ENCODE results near the gene RSPO4. TPM values are rescaled to one million over a fixed set of nuclear protein-coding genes. Genes with fewer than 3 reads are reported as not detected.

Gene RSPO4
- total RNA-seq, 2 donors from 2014 or later, result 3.8 to 7.6 TPM

- no peak overlapping the region for H3K4me3 Mint-ChIP-seq
- TF ChIP-seq CTCF (conservative IDR thresholded peaks at IDR 0.05), result no peak
- DNase-seq, result peak; percentile 59
- no peaks in the 10 kb centered on the region for H3K9me3 ChIP-seq (ENCODE audit: control insufficient read depth, low read length)
- 56% methylated on average over 2 to 3 of the region's 3 CpGs for WGBS, 2 experiments (ENCODE audit: insufficient coverage in 1 of 2, insufficient read length in 1 of 2)
- H3K4me1 Mint-ChIP-seq, result peaks cover 16% of the 10 kb centered on the region
- H3K4me3 ChIP-seq (ENCODE audit: low read length), result no peak overlapping the region
- H3K27ac Mint-ChIP-seq, result no peak overlapping the region
- no peaks in the 10 kb centered on the region for H3K9me3 Mint-ChIP-seq
- no peaks in the 10 kb centered on the region for H3K4me1 ChIP-seq (ENCODE audit: control insufficient read depth, insufficient read depth, low read length)
- no peaks in the 10 kb centered on the region for H3K27me3 ChIP-seq (ENCODE audit: control insufficient read depth, insufficient read depth, low read length, poor library complexity, severe bottlenecking)
- no peaks in the 10 kb centered on the region for H3K36me3 ChIP-seq (ENCODE audit: control insufficient read depth, insufficient read depth, low read length)
- no peak overlapping the region for H3K9ac ChIP-seq (ENCODE audit: extremely low read depth, low read length, poor library complexity, severe bottlenecking)
- H3K27ac ChIP-seq (ENCODE audit: low read depth, low read length), result no peak overlapping the region
- no peaks in the 10 kb centered on the region for H3K36me3 Mint-ChIP-seq (ENCODE audit: low read depth)
- H3K27me3 Mint-ChIP-seq (ENCODE audit: insufficient read depth), result peaks cover 14% of the 10 kb centered on the region
These were observed 47.0 kb downstream of the RSPO4 start for GRCh38 chr20:955111-955510.

DNA sequence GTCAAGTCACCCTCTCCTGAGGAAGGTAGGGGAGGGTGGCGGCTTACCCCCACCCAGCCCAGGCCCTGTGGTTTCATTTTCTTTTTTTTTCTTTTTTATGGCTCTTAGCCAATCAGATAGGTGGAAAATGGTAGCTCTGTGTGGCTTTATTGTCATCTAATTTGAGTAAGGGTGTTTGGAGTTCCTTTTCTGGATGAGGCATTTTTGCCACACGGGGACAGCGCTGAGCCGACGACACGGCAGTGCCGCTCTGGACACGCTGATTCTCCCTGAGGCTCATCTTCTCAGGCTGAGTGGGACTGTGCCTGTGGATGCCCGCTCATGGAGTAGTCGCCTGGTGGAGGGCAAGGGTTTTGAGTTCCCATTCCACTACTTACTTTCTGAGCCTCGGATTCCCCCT lies 48.4 kb downstream of the RSPO4 start:
- H3K27ac ChIP-seq (ENCODE audit: low read depth, low read length), result no peak overlapping the region
- no peaks in the 10 kb centered on the region for H3K36me3 Mint-ChIP-seq (ENCODE audit: low read depth)
- H3K27ac Mint-ChIP-seq, result no peak overlapping the region
- peaks cover 22% of the 10 kb centered on the region for H3K27me3 Mint-ChIP-seq (ENCODE audit: insufficient read depth)
- H3K4me1 Mint-ChIP-seq, result peaks cover 16% of the 10 kb centered on the region
- no peak overlapping the region for H3K9ac ChIP-seq (ENCODE audit: extremely low read depth, low read length, poor library complexity, severe bottlenecking)
- no peak overlapping the region for H3K4me3 Mint-ChIP-seq
- DNase-seq, result no peak
- no peaks in the 10 kb centered on the region for H3K9me3 Mint-ChIP-seq
- no peak overlapping the region for H3K4me3 ChIP-seq (ENCODE audit: low read length)
- TF ChIP-seq CTCF (conservative IDR thresholded peaks at IDR 0.05), result peak; percentile 61
- no peaks in the 10 kb centered on the region for H3K27me3 ChIP-seq (ENCODE audit: control insufficient read depth, insufficient read depth, low read length, poor library complexity, severe bottlenecking)
- 46 to 68% methylated on average over 6 to 11 of the region's 11 CpGs for WGBS, 2 experiments (ENCODE audit: insufficient coverage in 1 of 2, insufficient read length in 1 of 2)
- H3K4me1 ChIP-seq (ENCODE audit: control insufficient read depth, insufficient read depth, low read length), result no peaks in the 10 kb centered on the region
- H3K9me3 ChIP-seq (ENCODE audit: control insufficient read depth, low read length), result no peaks in the 10 kb centered on the region
- H3K36me3 ChIP-seq (ENCODE audit: control insufficient read depth, insufficient read depth, low read length), result no peaks in the 10 kb centered on the region

- Mint-ChIP-seq H3K27ac (no peak overlapping the region), H3K27me3 (ENCODE audit: insufficient read depth) (peaks cover 29% of the 10 kb centered on the region), H3K4me3 (no peak overlapping the region), H3K36me3 (ENCODE audit: low read depth) (peaks cover 4% of the 10 kb centered on the region), H3K9me3 (peaks cover 4% of the 10 kb centered on the region), H3K4me1 (peaks cover 16% of the 10 kb centered on the region)
- no peaks in the 10 kb centered on the region for H3K9me3 ChIP-seq (ENCODE audit: control insufficient read depth, low read length)
- no peaks in the 10 kb centered on the region for H3K27me3 ChIP-seq (ENCODE audit: control insufficient read depth, insufficient read depth, low read length, poor library complexity, severe bottlenecking)
- H3K9ac ChIP-seq (ENCODE audit: extremely low read depth, low read length, poor library complexity, severe bottlenecking), result no peak overlapping the region
- no peaks in the 10 kb centered on the region for H3K36me3 ChIP-seq (ENCODE audit: control insufficient read depth, insufficient read depth, low read length)
- H3K4me3 ChIP-seq (ENCODE audit: low read length), result no peak overlapping the region
- DNase-seq, result peak; percentile 34
- no peaks in the 10 kb centered on the region for H3K4me1 ChIP-seq (ENCODE audit: control insufficient read depth, insufficient read depth, low read length)
- H3K27ac ChIP-seq (ENCODE audit: low read depth, low read length), result no peak overlapping the region
- 90 to 92% methylated on average over 5 to 8 of the region's 8 CpGs for WGBS, 2 experiments (ENCODE audit: insufficient coverage in 1 of 2, insufficient read length in 1 of 2)
- TF ChIP-seq CTCF (conservative IDR thresholded peaks at IDR 0.05), result no peak
These were observed 49.8 kb downstream of the RSPO4 start for GRCh38 chr20:952196-952795.

All from endodermal cell (in vitro differentiated cells).